Stimulated activated CD4-positive, alpha-beta T cell treated with anti-CD3 and anti-CD28 coated beads, Interleukin-4, amount 100 ng/mL, for 48 hours (primary cell): ENCODE measurements around the gene SACM1L.
"Not testable (repeated sequence)": the region's sequence is repeated elsewhere in the genome, so short reads cannot be mapped to it uniquely, and the experiment has no call there.

ENCODE experiments used
- DNase-seq, 2 donors: peaks; one replicate each; pipeline ENCODE4 v3.0.0-alpha.2; 2020; ENCODE audit warnings: low read depth in 2 of 2

SACM1L gene

GRCh38 chr3:45691842-45692241, 2.6 kb downstream of the SACM1L start:
- no peak for DNase-seq

GRCh38 chr3:45692866-45693265, 3.7 kb downstream of the SACM1L start:
- no peak for DNase-seq

- no peak for DNase-seq
Measured at GRCh38 chr3:45693941-45694521, 4.8 kb downstream of the SACM1L start.

GRCh38 chr3:45695166-45695565, 6.0 kb downstream of the SACM1L start:
- not testable (repeated sequence) for DNase-seq

- no peak for DNase-seq
Measured at GRCh38 chr3:45700570-45701073, 11.4 kb downstream of the SACM1L start.

GRCh38 chr3:45701172-45701867, 12.1 kb downstream of the SACM1L start:
- no peak for DNase-seq

GRCh38 chr3:45704301-45704943, 15.2 kb downstream of the SACM1L start:
- no peak for DNase-seq

GRCh38 chr3:45705839-45706808, 16.9 kb downstream of the SACM1L start:
- DNase-seq, result no peak

- no peak for DNase-seq
Measured at GRCh38 chr3:45711931-45712330, 22.7 kb downstream of the SACM1L start.

- DNase-seq, result no peak
Measured at GRCh38 chr3:45712434-45713110, 23.4 kb downstream of the SACM1L start.

- no peak for DNase-seq
Measured at GRCh38 chr3:45715945-45716344, 26.7 kb downstream of the SACM1L start.

- DNase-seq, result no peak
Measured at GRCh38 chr3:45716790-45717336, 27.7 kb downstream of the SACM1L start.

- DNase-seq, result no peak
Measured at GRCh38 chr3:45719655-45720487, 30.7 kb downstream of the SACM1L start.

- DNase-seq, result no peak
Measured at GRCh38 chr3:45724911-45725310, 35.7 kb downstream of the SACM1L start.

GRCh38 chr3:45729614-45730013, 40.4 kb downstream of the SACM1L start:
- no peak for DNase-seq

- DNase-seq, result no peak
Measured at GRCh38 chr3:45730409-45731154, 41.4 kb downstream of the SACM1L start.

- DNase-seq, result no peak
Measured at GRCh38 chr3:45736707-45737106, 47.5 kb downstream of the SACM1L start.

- no peak for DNase-seq
Measured at GRCh38 chr3:45737234-45737633, 48.0 kb downstream of the SACM1L start.

GRCh38 chr3:45739991-45740390, 50.8 kb downstream of the SACM1L start:
- no peak for DNase-seq
